NCI-H1417 (cell line): Measurements from ENCODE around the gene SMURF1.
A peak's percentile ranks its signal among the peaks of the same experiment; 100 is the strongest.
"Not testable (repeated sequence)": the region's sequence is repeated elsewhere in the genome, so short reads cannot be mapped to it uniquely, and the experiment has no call there.

ENCODE experiments used
- DNase-seq, 3 experiments: peaks; one replicate each; lab custom pipeline; 2025; lab: John Stamatoyannopoulos, UW

SMURF1 gene

GRCh38 chr7:99143853-99144672, at the start of gene SMURF1:
Gene SMURF1 (minus strand): TSS chr7:99144108. CDS start chr7:99143780, 328 bp downstream.
- peak; percentile 88 to 91 (median 89) for DNase-seq

- no peak for DNase-seq
Measured at GRCh38 chr7:99191869-99192596, 48.1 kb upstream of the SMURF1 start.

GRCh38 chr7:99190359-99191009, 46.6 kb upstream of the SMURF1 start:
- no peak for DNase-seq

- DNase-seq: no peak
Measured at GRCh38 chr7:99189222-99189621, 45.3 kb upstream of the SMURF1 start.

DNA sequence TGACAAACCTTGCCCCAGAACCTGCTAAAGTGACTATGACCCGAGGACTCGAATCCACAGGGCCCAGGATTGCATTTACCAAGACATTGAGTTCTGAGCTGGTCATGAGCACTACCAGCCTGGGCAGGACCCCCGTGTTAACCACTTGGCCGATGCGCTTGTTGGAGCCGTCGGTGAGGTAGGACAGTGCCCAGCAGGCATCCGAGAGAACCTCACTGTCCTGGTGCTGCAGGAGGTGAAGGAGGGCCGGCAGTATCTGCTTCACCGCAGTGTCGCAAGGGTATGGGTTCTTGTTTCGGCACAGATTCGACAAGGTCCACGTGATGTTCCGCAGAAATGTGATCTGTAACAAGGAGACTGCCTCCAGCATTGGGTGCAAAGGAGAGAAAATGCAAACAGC, 44.3 kb upstream of the SMURF1 start:
- DNase-seq: no peak

DNA sequence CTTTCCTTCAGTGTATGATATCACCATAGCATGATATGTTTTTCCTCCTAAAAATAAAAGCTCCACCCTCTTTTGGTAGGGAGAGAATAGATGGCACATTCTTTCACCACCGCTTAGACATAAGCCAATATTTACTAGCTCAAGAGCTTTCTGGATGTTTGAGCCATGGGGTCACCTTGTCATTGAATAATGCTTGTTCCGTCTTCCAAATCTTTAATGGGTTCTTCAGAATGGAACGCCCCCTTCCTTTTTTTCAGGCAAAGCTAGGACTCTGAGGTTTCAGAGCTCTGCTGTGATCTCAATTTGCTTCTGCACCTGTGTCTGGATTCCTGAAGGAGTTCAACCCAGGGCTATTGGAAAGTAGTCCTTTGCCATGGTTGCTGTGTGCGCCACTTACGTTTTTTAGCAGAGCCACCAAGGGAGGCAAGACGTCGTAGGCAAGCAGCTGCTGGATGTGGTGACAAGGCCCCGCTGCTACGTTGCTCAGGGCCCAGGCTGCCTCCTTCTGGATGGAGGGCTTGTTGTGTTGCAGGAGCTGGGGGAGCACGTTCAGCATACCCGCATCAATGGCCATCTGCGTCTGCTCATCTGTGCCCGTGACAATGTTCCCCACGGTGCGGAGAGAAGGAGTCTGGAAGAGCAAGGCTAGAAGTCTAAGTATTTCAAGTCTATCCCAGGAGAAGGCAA, 40.8 kb upstream of the SMURF1 start:
- no peak for DNase-seq

GRCh38 chr7:99180067-99180650, 36.3 kb upstream of the SMURF1 start:
- no peak for DNase-seq

DNA sequence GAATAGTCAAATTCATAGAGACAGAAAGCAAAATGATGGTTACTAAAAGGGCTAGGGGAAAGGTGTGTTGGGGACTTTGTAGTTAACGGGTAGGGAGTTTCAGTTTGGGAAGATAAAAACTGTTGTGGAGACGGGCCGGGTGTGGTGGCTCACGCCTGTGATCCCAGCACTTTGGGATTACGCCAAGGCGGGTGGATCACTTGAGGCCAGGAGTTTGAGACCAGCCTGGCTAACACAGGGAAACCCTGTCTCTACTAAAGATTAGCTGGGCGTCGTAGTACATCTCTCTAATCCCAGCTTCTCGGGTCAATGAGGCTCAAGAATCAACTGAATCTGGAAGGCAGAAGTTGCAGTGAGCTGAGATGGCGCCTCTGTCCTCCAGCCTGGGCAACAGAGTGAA, 33.3 kb upstream of the SMURF1 start:
- no peak for DNase-seq

DNA sequence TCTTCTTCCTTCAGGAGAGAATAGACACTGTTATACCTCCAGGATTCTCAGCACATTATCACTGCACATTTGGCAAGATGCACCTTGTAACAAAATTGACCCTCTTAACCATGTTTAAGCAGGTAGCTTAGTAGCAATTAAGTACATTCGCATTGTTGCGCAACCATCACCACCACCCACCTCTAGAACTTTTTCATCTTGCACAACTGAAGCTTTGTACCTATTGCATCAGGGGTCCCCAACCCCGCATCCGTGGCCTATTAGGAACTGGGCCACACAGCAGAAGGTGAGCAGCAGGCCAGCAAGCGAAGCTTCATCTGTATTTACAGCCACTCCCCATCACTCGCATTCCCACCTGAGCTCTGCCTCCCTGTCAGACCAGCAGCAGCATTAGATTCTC, 29.9 kb upstream of the SMURF1 start:
- DNase-seq: no peak

- no peak for DNase-seq
Measured at GRCh38 chr7:99171731-99172130, 27.8 kb upstream of the SMURF1 start.

DNA sequence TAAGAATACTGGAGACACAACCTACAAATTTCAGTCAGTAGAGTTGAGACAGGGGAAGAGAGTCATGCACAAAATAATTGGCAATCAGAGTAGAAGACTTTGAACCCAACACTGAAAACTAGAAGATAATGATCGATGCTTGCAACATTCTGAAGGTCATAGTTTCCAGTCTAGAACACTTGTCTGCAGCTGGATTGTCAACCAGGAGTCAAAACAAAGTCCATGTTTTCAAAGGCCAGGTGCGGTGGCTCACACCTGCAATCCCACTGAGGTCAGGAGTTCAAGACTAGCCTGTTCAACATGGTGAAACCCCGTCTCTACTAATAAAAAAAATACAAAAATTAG, 26.8 kb upstream of the SMURF1 start:
- no peak for DNase-seq

DNA sequence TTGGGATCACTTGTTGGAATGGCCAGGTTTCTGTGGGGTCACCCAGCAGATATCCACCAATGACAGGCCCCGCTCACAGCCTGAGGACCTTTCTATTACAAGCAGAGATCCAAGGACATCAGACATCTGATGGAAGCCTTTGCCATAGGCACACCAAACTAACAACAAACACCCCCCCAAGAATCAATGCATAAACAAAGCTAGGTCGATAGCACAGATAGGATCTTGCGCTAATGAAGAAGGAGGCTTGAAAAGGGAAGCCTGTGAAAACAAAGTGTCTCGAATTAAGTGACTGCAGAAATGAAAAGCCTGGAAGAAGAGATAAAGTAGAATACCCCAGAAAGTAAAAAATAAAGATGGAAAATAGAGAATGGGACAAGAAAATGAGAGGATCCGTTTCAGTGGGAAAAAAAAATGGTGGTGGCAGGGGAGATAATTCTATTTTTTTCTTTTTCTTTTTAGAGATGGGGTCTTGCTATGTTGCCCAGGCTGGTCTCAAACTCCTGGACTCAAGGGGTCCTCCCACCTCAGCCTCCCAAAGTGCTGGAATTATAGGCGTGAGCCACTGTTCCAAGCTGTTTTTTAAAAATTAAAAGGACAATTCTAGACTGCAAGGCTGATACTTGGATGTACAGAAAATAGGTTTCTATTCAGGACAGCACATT, 26.3 kb upstream of the SMURF1 start:
- no peak for DNase-seq

DNA sequence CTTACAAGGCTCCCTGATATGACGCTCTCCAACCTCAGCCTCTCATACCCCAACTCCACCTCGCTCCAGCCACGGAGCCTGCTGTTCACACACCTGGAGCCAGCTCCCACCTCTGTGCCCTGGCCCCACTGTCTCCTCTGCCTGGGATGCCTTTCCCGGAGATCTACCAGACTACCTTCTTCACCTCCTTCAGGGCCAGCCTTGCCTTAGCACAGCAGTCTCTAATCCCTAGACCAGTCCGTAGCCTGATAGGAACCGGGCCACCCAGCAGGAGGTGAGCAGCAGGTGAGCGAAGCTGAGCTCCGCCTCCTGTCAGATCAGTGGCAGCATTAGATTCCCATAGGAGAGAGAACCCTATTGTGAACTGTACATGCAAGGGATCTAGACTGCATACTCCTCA, 23.2 kb upstream of the SMURF1 start:
- no peak for DNase-seq

- DNase-seq: no peak
Measured at GRCh38 chr7:99165816-99166215, 21.9 kb upstream of the SMURF1 start.

- not testable (repeated sequence) for DNase-seq
Measured at GRCh38 chr7:99163669-99164068, 19.8 kb upstream of the SMURF1 start.

DNA sequence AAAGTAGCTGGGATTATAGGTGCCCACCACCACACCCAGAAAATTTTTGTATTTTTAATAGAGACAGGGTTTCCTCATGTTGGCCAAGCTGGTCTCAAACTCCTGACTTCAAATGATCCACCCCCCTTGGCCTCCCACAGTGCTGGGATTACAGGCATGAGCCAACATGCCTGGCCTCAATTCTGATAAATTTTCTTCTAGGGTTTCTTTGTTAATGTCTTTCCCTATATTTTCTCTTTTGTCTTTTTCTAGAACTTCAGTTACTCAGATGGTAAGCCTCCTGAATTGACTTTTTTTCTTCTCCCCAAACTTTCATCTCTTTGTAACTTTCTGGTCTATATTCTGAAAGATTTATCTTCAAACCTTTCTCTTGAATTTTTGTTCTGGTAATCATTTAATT, 12.7 kb upstream of the SMURF1 start:
- no peak for DNase-seq

GRCh38 chr7:99155211-99155610, 11.3 kb upstream of the SMURF1 start:
- DNase-seq: no peak

- DNase-seq: no peak
Measured at GRCh38 chr7:99146979-99147378, 3.1 kb upstream of the SMURF1 start.

GRCh38 chr7:99143521-99143852, 421 bp downstream of the SMURF1 start:
- DNase-seq: no peak

- DNase-seq: peak; percentile 72 to 94 (median 92)
Measured at GRCh38 chr7:99142727-99143520, 984 bp downstream of the SMURF1 start.
